Stimulated activated CD4-positive, alpha-beta T cell treated with anti-CD3 and anti-CD28 coated beads, Interleukin-1b, Interleukin-23, amount 100 ng/mL, for 4 hours (primary cell): Measurements from ENCODE around the gene CRELD2.

Experiments
- DNase-seq, 2 donors: peaks; one replicate each; pipeline ENCODE4 v3.0.0-alpha.2; 2020; ENCODE audit warnings: low read depth in 2 of 2

Gene CRELD2

GRCh38 chr22:49929994-49930575, 11.7 kb downstream of the CRELD2 start:
- peak in 1 of 2 donors; percentile 18 for DNase-seq

GRCh38 chr22:49930596-49931412, 12.4 kb downstream of the CRELD2 start:
- no peak for DNase-seq

DNA sequence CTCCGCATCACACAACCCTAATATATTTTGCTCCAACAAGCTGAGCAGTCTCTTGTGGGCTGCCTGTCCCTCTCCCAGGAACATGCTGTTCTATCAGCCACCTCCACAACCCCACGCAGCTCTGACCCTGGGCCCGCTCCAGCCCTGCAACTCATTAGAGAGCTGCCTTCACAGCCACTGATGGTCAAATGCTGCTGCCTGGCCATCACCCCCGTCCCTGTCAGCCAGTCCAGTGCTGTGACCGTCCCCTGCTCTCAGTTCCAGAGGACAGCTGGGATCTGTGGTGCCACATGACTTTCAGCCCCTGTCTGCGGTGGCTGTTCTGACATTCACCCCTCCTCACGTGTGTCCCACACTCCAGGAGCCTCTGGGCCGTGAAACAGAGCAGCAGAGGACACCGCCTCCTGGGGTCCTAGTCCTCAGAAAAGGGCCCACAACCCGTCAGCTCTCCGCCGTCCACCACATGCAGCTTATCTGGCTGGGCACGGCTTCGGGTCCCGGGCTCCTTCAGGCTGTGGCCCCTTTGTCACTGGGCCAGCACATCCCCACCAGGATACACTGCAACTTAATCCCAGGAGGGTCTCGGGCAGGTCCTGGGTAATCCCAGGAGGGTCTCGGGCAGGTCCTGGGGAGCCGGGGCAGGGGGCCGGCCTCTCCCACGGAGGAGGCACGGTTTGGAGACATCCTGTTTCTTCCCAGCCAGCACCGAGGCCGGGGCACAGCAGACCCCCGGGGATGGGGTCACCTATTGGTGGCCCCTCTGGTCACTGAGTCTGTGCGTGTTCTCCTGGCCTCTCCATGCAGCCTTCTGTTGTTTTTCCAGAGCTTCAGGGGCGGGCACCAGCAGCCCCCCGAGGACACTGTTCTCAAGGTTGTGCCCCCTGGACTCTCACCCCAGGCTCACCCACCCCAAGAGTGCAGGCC, 15.1 kb downstream of the CRELD2 start:
- no peak for DNase-seq

DNA sequence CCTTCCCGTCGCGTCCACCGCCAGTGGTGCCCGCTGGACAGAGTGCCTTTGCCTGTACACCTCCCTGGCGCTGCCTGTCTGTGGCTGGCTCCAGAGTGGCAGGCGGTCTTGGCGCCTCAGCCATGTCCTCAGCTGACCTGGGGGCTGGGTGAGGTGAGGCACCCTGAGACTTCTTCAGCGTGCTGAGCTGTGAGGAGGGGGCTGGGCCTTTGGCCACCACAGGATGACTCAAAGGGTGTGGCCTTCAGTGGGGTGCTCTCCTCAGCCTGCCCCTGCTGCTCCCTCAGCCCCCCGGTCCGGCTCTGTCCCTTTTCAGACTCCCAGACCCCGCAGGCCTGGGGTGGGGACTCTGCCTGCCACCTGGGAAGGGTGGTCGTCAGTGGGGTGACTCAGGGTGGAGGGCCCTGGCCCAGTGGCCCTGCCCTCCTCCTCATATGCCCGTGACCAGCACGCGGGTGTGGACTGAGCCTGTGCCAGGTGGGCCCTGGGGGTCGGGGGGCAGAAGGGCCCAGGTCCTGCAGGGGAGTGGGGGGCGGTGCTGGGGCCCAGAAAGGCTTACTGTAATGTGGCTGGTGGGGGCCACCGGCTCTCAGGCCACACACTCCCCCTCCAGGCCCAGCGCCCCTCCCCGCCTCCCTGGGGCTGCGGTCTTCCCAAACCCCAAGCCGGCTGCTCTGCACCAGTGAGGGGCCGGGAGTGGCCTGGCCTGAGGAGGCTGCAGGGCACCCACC, 15.9 kb downstream of the CRELD2 start:
- DNase-seq, result peak in 1 of 2 donors; percentile 9

- DNase-seq, result peak; percentile 93 to 95
Observed at GRCh38 chr22:49934891-49935557, 16.6 kb downstream of the CRELD2 start.

DNA sequence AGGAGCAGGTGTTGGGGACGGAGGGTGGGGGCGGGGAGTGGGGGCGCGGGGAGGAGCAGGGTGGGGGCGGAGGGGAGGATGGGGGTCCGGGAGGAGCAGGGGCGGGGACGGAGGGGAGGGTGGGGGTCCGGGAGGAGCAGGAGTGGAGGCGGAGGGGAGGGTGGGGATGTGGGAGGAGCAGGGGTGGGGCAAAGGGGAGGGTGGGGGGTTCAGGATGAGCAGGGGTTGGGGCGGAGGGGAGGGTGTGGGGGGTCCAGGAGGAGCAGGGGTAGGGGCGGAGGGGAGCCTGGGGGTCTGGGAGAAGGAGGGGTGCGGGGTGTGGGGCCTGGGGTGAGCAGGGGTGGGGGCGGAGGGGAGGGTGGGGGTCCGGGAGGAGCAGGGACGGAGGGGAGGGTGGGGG, 17.1 kb downstream of the CRELD2 start:
- peak; percentile 42 to 56 for DNase-seq

DNA sequence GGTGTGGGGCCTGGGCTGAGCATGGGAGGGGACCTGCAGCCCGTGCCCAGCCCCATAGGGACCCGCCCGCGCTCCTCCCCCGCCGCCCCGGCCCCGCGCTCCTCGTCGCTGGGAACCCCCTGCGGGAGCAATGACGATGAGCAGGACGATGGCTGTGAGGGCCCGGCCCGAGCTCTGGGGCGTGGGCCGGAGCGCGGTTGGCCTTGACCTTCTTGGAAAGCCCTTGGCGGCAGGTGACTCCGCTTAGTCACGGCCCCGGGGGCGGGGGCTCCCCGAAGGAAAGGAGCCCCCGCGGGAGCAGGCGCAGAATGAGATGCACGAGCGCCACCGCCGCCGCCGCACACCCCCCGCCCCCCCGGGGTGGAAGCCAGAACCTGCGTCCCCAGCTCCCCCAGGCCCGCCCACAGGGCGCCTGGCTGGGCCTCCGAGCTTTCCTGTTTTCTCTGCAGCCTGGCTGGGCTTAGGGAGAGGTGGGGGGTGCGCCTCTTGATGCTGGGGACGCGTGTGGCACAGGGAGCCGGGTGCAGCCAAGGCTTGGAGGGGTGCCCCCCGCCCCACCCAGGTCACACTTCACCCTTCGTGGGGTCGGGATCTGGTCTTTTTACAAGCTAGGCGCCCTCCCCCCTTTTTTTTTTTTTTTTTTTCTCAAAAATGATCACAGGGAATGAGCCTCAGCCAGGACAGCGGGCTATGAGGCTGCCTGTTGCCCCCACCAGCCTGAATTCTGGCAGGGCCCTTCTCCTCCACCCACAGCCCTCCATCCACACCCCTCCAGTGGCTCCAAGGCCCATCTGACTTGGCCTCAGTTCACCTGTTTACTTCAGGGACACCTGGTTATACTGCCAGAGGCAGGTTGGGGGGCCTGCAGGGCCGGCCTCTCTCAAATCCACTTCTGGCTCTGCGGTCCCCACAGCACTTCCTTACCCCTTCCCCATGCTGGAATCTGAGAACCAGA, 17.9 kb downstream of the CRELD2 start:
- peak; percentile 95 to 98 for DNase-seq

DNA sequence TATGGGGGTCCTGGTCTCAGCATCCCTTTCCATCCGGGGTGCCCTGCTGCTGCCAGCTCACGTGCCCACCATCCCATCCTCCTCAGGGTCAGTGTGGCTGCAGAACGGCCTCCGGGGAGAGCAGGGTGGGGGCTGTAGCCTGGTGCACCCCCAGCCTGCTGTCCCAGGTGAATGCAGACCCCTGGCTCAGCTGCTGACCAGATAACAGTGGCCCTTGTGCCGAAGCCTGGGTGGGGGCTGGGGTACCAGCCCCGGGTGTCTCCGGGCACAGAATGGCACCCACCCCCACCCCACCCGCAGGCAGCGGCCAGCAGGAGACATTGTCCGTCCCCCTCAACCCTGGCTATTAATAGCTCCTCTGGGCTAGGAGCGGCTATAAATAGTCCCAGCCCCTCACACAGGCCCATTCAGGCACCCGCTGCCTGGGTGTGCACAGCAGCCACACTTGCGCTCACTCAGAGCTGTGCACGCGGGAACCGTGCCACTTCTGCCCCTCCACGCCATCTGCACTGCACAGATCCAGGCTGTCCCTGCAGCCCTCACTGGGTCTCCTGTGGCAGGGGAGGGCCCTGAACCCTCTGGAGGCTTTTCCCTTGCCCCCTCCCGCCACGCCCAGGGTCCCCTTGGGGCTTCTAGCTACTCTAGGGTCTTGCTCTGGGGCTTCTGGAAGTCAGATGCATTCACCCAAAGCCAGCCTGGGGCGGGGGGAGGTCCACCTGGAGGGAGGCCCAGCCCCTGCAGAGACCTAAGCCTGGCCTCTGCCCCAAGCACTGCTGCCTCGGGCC, 18.7 kb downstream of the CRELD2 start:
- no peak for DNase-seq

GRCh38 chr22:49937758-49938564, 19.5 kb downstream of the CRELD2 start:
- no peak for DNase-seq

- DNase-seq, result no peak
Observed at GRCh38 chr22:49938565-49939136, 20.2 kb downstream of the CRELD2 start.

DNA sequence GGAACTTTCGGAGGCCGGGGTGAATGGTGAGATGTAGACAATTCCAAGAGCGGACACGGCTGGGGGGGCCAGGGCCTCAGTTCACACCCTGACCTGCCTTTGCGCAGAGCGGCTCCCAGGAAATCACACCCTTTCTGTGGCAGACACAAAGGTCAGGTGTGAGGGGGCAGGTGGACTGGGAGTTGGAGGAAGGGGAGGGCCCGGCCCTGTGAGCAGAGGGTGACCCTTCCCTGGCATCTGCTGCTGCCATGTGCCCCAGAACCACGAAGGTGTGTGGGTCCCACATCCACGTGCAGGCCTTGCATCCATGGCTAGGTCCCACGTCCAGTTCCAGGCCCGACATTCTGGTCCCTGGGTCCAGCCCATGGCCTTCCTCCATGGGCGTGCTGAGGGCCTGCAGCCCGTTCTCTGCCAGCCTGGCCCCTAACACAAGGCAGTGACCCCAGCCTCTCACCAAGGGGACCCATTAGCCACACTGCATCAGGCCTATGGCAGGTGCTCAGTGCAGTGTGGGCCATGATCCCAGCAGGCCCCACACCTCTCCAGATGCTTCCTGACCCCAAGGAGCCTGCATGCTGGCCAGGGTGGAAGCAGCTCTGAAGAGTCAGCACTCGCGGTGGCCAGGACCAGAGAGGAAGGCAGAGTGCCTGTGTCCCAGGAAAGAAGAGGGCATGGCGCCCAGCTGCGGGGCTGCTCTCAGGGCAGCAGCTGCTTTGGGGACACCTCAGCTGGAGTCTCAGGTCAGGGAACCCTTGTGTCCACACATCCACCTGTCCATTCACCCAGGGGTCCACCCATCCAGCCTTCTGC, 23.3 kb downstream of the CRELD2 start:
- no peak for DNase-seq

DNA sequence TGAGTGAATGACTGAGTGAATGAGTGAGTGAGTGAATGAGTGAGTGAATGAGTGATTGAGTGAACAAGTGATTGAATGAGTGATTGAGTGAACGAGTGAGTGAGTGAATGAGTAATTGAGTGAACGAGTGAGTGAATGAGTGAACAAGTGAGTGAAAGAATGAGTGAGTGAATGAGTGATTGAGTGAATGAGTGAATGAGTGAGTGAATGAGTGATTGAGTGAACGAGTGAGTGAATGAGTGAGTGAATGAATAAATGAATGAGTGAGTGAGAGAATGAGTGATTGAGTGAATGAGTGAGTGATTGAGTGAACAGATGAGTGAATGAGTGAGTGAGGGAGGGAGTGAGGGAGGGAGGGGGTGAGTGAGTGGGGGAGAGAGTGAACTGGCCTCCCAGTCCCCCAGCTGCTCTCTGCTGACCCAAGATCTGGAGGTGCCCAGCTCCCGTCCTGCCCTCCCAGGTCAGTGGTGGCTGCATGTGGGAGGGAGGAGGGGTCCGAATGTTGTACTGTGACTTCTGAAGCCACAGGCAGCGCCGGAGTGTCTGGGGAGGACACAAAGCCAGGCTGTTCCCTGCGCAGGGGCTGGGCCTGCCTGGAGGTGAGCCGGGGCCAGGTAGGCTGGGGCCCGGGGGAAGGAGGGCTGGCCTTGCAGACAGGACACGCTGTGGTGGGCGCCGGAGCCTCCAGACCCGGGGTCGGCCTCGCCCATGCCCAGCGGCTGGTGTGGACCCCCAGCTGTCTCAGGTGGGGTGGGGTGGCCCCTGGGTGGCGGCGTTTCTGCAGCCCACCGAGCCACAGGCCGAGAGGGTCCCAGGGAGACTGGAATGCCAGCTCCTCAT, 24.4 kb downstream of the CRELD2 start:
- no peak for DNase-seq

- no peak for DNase-seq
Observed at GRCh38 chr22:49943405-49943765, 25.0 kb downstream of the CRELD2 start.

DNA sequence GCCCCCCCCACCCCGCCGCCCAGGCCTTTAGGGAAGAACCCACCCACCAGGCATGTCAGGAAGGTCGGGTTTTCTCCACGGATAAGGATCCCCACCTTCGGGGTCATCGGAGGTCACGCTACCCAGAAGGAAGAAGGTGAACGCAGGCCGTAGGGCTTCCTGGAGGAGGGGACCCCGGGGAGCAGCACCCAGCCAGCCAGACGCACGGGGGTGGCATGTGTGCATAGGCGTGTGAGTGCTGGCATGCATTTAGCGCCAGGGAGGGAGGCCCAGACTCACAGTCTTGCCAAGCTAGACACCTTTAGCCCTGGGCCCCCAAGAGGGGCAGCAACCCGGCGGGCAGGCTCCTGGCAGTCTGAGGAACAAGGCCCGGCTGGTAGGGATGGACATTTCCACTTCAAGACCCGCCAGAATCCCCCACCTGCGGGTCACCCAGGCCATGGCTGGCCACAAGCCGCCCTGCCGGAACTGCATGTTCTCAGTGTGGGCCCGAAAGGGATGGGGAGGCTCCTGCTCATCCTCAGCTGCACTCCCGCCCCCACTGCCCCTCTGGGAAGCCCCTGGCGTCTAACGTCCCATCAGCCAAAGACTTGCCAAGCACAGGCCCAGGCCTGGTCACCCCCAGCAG, 25.5 kb downstream of the CRELD2 start:
- no peak for DNase-seq

- DNase-seq, result no peak
Observed at GRCh38 chr22:49944399-49944891, 26.0 kb downstream of the CRELD2 start.
